ENCODE results near the gene CMBL. TPM values are rescaled to one million over a fixed set of nuclear protein-coding genes. Genes with fewer than 3 reads are reported as not detected.
"Not testable (repeated sequence)": the region's sequence is repeated elsewhere in the genome, so short reads cannot be mapped to it uniquely, and the experiment has no call there.

The CMBL gene
- total and polyA plus RNA-seq, 2 experiments from 2014 or later, result 20.8 to 24.1 TPM

DNA sequence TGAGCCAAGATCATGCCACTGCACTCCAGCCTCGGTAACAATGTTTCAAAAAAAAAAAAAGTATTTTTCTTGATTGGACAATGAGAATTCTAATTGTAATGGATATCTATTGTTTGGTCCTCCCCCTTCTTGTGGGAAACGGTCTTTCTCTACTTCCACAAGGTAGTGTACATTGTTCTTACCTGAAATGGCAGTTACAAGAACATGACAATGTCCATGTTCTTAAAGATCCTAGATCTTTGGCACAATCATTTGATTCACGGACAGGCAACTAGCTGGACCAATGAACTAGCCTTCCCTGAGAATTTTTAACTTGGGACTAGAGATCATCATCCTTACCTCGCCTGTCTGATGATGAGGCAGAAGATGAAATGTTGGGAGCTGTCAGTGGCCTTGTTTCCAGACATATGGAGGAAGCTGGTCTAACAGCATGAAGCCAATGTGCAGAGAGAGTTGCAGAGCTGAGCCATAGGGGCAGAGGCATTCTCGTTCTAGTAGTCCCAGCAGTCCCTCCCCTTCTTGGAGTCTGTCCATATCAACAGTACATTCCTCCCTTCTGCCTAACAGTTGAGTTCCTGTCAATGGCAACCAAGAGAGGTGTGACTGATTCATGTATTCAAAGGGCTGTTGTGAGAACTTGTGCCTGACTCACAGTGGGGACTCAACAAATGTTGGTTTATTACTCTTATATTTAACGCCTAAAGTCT is 43.6 kb upstream of the CMBL start:
- WGBS (ENCODE audit: low lambda C conversion rate, missing lambda C conversion rate), result 89% methylated on average over 6 of the region's 6 CpGs
- no peaks in the 10 kb centered on the region for H3K9me3 ChIP-seq (ENCODE audit: low read depth)
- no peak for TF ChIP-seq EZH2 (IDR thresholded peaks at IDR 0.05; ENCODE audit: borderline replicate concordance)
- TF ChIP-seq, protein P1, sequence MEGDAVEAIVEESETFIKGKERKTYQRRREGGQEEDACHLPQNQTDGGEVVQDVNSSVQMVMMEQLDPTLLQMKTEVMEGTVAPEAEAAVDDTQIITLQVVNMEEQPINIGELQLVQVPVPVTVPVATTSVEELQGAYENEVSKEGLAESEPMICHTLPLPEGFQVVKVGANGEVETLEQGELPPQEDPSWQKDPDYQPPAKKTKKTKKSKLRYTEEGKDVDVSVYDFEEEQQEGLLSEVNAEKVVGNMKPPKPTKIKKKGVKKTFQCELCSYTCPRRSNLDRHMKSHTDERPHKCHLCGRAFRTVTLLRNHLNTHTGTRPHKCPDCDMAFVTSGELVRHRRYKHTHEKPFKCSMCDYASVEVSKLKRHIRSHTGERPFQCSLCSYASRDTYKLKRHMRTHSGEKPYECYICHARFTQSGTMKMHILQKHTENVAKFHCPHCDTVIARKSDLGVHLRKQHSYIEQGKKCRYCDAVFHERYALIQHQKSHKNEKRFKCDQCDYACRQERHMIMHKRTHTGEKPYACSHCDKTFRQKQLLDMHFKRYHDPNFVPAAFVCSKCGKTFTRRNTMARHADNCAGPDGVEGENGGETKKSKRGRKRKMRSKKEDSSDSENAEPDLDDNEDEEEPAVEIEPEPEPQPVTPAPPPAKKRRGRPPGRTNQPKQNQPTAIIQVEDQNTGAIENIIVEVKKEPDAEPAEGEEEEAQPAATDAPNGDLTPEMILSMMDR (IDR thresholded peaks at IDR 0.05; ENCODE audit: poor library complexity), result no peak
- TF ChIP-seq EZH2phosphoT487 (IDR thresholded peaks at IDR 0.05; ENCODE audit: low read depth, severe bottlenecking, unreplicated experiment), result no peak
- peaks cover 18% of the 10 kb centered on the region for H3K4me1 ChIP-seq (ENCODE audit: insufficient read depth)
- no peak overlapping the region for H2AFZ ChIP-seq
- no peak overlapping the region for H3K4me3 ChIP-seq
- H3K27me3 ChIP-seq, result no peaks in the 10 kb centered on the region
- peaks cover 28% of the 10 kb centered on the region for H3K79me2 ChIP-seq
- H3K27ac ChIP-seq, result no peak overlapping the region
- H4K20me1 ChIP-seq (ENCODE audit: insufficient read depth, poor library complexity, severe bottlenecking), result peaks cover 20% of the 10 kb centered on the region
- DNase-seq (ENCODE audit: low spot score), result no peak
- no peaks in the 10 kb centered on the region for H3K36me3 ChIP-seq (replicated peaks; ENCODE audit: insufficient read depth, low read depth)
- H3K9me2 ChIP-seq (replicated peaks; ENCODE audit: insufficient read depth), result no peaks in the 10 kb centered on the region
- no peak overlapping the region for H3K4me2 ChIP-seq

GRCh38 chr5:10348258-10348657 is 40.6 kb upstream of the CMBL start:
- 100% methylated on average over 2 of the region's 2 CpGs for WGBS (ENCODE audit: low lambda C conversion rate, missing lambda C conversion rate)
- no peaks in the 10 kb centered on the region for H3K36me3 ChIP-seq (replicated peaks; ENCODE audit: insufficient read depth, low read depth)
- H3K4me2 ChIP-seq, result no peak overlapping the region
- peaks cover 4% of the 10 kb centered on the region for H3K79me2 ChIP-seq
- no peaks in the 10 kb centered on the region for H3K9me2 ChIP-seq (replicated peaks; ENCODE audit: insufficient read depth)
- no peak overlapping the region for H2AFZ ChIP-seq
- no peaks in the 10 kb centered on the region for H4K20me1 ChIP-seq (ENCODE audit: insufficient read depth, poor library complexity, severe bottlenecking)
- no peaks in the 10 kb centered on the region for H3K9me3 ChIP-seq (ENCODE audit: low read depth)
- peaks cover 9% of the 10 kb centered on the region for H3K4me1 ChIP-seq (ENCODE audit: insufficient read depth)
- no peaks in the 10 kb centered on the region for H3K27me3 ChIP-seq
- TF ChIP-seq EZH2 (IDR thresholded peaks at IDR 0.05; ENCODE audit: borderline replicate concordance) (no peak), EZH2phosphoT487 (IDR thresholded peaks at IDR 0.05; ENCODE audit: low read depth, severe bottlenecking, unreplicated experiment) (no peak)
- TF ChIP-seq, protein P1 (IDR thresholded peaks at IDR 0.05; ENCODE audit: poor library complexity), result no peak
- H3K4me3 ChIP-seq, result no peak overlapping the region
- DNase-seq (ENCODE audit: low spot score), result no peak
- no peak overlapping the region for H3K27ac ChIP-seq

DNA sequence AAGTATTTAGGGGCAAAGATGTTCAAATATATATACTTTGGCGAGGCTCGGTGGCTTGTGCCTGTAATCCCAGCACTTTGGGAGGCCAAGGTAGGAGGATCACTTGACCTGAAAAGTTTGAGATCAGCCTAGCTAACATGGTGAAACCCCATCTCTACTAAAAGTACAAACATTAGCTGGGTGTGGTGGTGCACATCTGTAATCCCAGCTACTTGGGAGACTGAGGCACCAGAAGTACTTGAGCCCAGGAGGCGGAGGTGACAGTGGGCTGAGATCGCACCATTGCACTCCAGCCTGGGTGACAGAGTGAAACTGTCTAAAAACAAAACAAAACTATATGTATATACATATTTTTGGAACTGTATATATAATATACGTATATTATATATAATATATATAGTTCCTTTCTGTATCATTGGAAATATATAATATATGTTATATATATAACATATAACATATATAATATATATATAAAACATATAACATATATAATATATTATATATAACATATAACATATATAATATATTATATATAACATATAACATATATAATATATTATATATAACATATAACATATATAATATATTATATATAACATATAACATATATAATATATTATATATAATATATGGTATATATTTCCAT is 36.9 kb upstream of the CMBL start:
- DNase-seq (ENCODE audit: low spot score); H3K9me3 ChIP-seq (ENCODE audit: low read depth); H3K4me3 ChIP-seq; H3K36me3 ChIP-seq (replicated peaks; ENCODE audit: insufficient read depth, low read depth); H3K27me3 ChIP-seq; H3K79me2 ChIP-seq; H2AFZ ChIP-seq; H4K20me1 ChIP-seq (ENCODE audit: insufficient read depth, poor library complexity, severe bottlenecking); H3K4me1 ChIP-seq (ENCODE audit: insufficient read depth); H3K27ac ChIP-seq; H3K9me2 ChIP-seq (replicated peaks; ENCODE audit: insufficient read depth); H3K4me2 ChIP-seq: not testable (repeated sequence)
- 98% methylated on average over 5 of the region's 5 CpGs for WGBS (ENCODE audit: low lambda C conversion rate, missing lambda C conversion rate)

GRCh38 chr5:10343486-10343885 is 35.8 kb upstream of the CMBL start:
- Histone ChIP-seq H2AFZ (no peak overlapping the region), H3K4me2 (no peak overlapping the region), H3K4me1 (ENCODE audit: insufficient read depth) (no peaks in the 10 kb centered on the region), H3K79me2 (no peaks in the 10 kb centered on the region), H3K9me2 (replicated peaks; ENCODE audit: insufficient read depth) (no peaks in the 10 kb centered on the region), H3K9me3 (ENCODE audit: low read depth) (no peaks in the 10 kb centered on the region), H3K27ac (no peak overlapping the region), H3K36me3 (replicated peaks; ENCODE audit: insufficient read depth, low read depth) (no peaks in the 10 kb centered on the region), H3K4me3 (no peak overlapping the region), H3K27me3 (no peaks in the 10 kb centered on the region), H4K20me1 (ENCODE audit: insufficient read depth, poor library complexity, severe bottlenecking) (no peaks in the 10 kb centered on the region)
- TF ChIP-seq EZH2 (IDR thresholded peaks at IDR 0.05; ENCODE audit: borderline replicate concordance) (no peak), EZH2phosphoT487 (IDR thresholded peaks at IDR 0.05; ENCODE audit: low read depth, severe bottlenecking, unreplicated experiment) (no peak)
- TF ChIP-seq, protein P1 (IDR thresholded peaks at IDR 0.05; ENCODE audit: poor library complexity), result no peak
- DNase-seq (ENCODE audit: low spot score), result no peak
- WGBS (ENCODE audit: low lambda C conversion rate, missing lambda C conversion rate), result 94% methylated on average over 4 of the region's 4 CpGs
